Measurements from ENCODE around the gene VMAC. TPM values are rescaled to one million over a fixed set of nuclear protein-coding genes. Genes with fewer than 3 reads are reported as not detected.
A peak's percentile ranks its signal among the peaks of the same experiment; 100 is the strongest.

VMAC gene
- total and polyA plus RNA-seq, 2 donors from 2014 or later: 2.3 to 8.7 TPM

DNA sequence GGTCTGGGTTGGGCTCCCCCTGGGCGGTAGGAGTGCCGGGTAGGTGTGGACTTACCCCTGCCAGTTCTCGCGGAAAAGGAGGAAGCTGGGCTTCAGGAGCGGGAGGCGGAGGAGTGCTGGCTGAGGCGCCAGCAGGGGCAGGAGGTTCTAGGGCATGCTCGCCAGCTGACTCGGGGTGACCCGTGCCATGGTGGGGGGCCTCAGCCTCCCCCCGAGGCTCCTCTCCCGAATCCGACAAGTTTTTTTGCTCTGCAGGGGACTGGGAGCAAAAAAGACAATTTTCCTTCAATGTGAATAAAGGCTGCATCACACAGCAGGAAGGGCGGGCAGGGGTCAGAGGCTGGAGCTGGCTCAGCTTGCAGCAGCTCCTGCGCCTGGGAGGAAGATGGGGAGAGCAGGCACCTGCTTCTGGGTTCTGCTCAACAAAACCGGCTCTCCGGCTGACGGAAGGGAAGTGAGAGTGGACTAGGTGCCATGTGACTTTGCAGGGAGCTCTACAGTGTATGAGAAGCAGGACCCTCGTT lies 46.7 kb downstream of the VMAC start:
- TF ChIP-seq, protein P1, sequence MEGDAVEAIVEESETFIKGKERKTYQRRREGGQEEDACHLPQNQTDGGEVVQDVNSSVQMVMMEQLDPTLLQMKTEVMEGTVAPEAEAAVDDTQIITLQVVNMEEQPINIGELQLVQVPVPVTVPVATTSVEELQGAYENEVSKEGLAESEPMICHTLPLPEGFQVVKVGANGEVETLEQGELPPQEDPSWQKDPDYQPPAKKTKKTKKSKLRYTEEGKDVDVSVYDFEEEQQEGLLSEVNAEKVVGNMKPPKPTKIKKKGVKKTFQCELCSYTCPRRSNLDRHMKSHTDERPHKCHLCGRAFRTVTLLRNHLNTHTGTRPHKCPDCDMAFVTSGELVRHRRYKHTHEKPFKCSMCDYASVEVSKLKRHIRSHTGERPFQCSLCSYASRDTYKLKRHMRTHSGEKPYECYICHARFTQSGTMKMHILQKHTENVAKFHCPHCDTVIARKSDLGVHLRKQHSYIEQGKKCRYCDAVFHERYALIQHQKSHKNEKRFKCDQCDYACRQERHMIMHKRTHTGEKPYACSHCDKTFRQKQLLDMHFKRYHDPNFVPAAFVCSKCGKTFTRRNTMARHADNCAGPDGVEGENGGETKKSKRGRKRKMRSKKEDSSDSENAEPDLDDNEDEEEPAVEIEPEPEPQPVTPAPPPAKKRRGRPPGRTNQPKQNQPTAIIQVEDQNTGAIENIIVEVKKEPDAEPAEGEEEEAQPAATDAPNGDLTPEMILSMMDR (IDR thresholded peaks at IDR 0.05; ENCODE audit: borderline replicate concordance, extremely low read depth, insufficient read depth): no peak
- H3K27me3 ChIP-seq (ENCODE audit: control insufficient read depth, insufficient read depth, low read length): no peaks in the 10 kb centered on the region
- no peak overlapping the region for H3K9ac ChIP-seq (ENCODE audit: low read length in 3 of 3)
- no peak overlapping the region for H3K27ac ChIP-seq (ENCODE audit: low read depth in 2 of 2, low read length in 2 of 2)
- no peak overlapping the region for H3K4me3 ChIP-seq (ENCODE audit: low read length in 3 of 3)
- H3K4me1 ChIP-seq (ENCODE audit: control insufficient read depth in 2 of 3, insufficient read depth in 2 of 3, low read depth in 1 of 3, low read length in 3 of 3): peaks cover 11 to 37% (median 32%) of the 10 kb centered on the region in 3 donors
- H3K36me3 ChIP-seq (ENCODE audit: control insufficient read depth in 2 of 3, insufficient read depth in 3 of 3, low read length in 3 of 3): no peaks in the 10 kb centered on the region
- H3K9me3 ChIP-seq (ENCODE audit: control insufficient read depth in 2 of 3, insufficient read depth in 1 of 3, low read length in 3 of 3): no peaks in the 10 kb centered on the region
- intact Hi-C loops (cut with DNase I): no loop called here
- DNase-seq (peak; percentile 66 to 74 (median 70)), FAIRE-seq (no peak)

DNA sequence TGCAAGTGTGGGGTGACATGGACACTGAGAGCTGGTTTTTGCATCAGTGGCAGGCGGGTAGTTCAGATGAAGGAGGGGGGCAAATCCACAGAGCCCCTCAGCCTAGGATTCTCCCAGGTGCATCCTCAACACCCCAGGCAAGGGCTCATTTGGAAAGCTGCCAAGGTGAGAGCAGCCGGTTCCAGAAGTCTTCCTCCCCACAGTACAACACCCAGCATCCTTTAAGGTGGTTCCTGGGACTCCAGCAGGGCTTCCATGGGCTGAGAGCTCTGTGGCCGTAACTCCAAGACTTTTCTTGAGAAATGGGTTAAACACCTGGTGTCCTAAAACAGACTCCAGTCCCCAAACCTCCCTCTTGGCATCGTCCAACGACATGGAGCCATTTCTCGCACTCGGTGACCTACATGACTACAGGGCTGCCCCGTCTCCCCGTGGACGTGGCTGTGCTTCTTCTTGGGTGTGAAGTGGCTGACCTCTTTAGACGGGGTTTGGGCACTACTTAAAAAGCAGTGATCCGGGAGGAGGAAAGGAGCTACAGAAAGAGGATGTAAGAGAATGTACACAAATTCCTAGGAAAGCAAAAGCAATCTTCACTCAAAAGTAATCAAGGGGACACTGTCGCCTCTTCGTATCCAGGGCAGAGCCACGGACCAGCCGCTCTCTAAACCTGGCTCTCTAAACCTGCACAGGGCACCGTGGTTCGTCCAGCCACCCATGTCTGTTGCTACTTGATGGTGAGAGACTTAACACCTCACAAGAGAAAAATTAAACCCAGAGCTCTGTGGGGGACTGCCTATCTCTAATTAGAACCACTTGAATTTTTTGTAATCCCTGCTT lies 47.7 kb downstream of the VMAC start:
- intact Hi-C loops (cut with DNase I): no loop called here
- Histone ChIP-seq H3K9me3 (ENCODE audit: control insufficient read depth in 2 of 3, insufficient read depth in 1 of 3, low read length in 3 of 3) (no peaks in the 10 kb centered on the region), H3K4me1 (ENCODE audit: control insufficient read depth in 2 of 3, insufficient read depth in 2 of 3, low read depth in 1 of 3, low read length in 3 of 3) (peaks cover 11 to 38% (median 32%) of the 10 kb centered on the region in 3 donors), H3K4me3 (ENCODE audit: low read length in 3 of 3) (no peak overlapping the region), H3K36me3 (ENCODE audit: control insufficient read depth in 2 of 3, insufficient read depth in 3 of 3, low read length in 3 of 3) (no peaks in the 10 kb centered on the region), H3K27me3 (ENCODE audit: control insufficient read depth, insufficient read depth, low read length) (no peaks in the 10 kb centered on the region), H3K27ac (ENCODE audit: low read depth in 2 of 2, low read length in 2 of 2) (no peak overlapping the region), H3K9ac (ENCODE audit: low read length in 3 of 3) (no peak overlapping the region)
- FAIRE-seq (no peak), DNase-seq (peak in 2 of 5 donors; percentile 8 to 49)
- TF ChIP-seq, protein P1 (IDR thresholded peaks at IDR 0.05; ENCODE audit: borderline replicate concordance, extremely low read depth, insufficient read depth): no peak

DNA sequence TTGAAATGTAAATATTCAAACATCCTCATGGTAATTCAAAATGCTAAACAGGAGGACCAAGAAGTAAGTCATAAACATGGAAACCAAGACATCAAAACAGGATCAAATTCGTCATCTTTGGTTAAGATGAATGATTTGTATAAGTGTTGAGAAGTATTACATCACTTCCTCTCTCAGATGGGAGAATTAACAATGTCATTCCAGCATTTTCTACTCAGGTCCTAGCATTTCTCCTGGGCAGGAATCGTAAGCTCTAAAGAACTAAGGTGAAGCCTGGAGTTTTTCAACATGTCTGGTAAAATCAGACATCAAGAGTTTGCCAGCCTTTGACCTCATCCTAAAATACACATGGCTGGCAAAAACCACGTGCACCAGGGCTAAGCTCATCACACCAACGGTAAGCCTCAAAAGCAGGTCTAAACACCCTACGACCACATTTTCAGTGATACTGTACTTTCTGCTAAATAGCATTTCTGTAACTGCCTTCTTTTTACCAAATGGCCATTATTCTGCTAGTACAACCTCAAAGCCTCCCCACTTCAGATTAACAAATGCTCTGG lies 48.4 kb downstream of the VMAC start:
- intact Hi-C loops (cut with DNase I): no loop called here
- Histone ChIP-seq H3K36me3 (ENCODE audit: control insufficient read depth in 2 of 3, insufficient read depth in 3 of 3, low read length in 3 of 3) (no peaks in the 10 kb centered on the region), H3K4me1 (ENCODE audit: control insufficient read depth in 2 of 3, insufficient read depth in 2 of 3, low read depth in 1 of 3, low read length in 3 of 3) (peaks cover 11 to 38% (median 29%) of the 10 kb centered on the region in 3 donors), H3K9ac (ENCODE audit: low read length in 3 of 3) (no peak overlapping the region), H3K27ac (ENCODE audit: low read depth in 2 of 2, low read length in 2 of 2) (no peak overlapping the region), H3K9me3 (ENCODE audit: control insufficient read depth in 2 of 3, insufficient read depth in 1 of 3, low read length in 3 of 3) (no peaks in the 10 kb centered on the region), H3K4me3 (ENCODE audit: low read length in 3 of 3) (no peak overlapping the region), H3K27me3 (ENCODE audit: control insufficient read depth, insufficient read depth, low read length) (no peaks in the 10 kb centered on the region)
- no peak for FAIRE-seq
- DNase-seq: no peak
- TF ChIP-seq, protein P1 (IDR thresholded peaks at IDR 0.05; ENCODE audit: borderline replicate concordance, extremely low read depth, insufficient read depth): no peak

Measured in kidney (tissue), 14 donors.